CD14-positive monocyte (primary cell): ENCODE results near the gene SEMA4A. TPM values are rescaled to one million over a fixed set of nuclear protein-coding genes. Genes with fewer than 3 reads are reported as not detected.
A peak's percentile ranks its signal among the peaks of the same experiment; 100 is the strongest.

Experiments used
- DNase-seq, 3 donors: peaks; one replicate each; pipeline ENCODE4 v3.0.0-alpha.2; 2011 to 2022
- H2AFZ ChIP-seq: 2 replicates; pipeline ENCODE4 v1.6.0; 2012; ENCODE audit warnings: mild to moderate bottlenecking, low read depth, low read length, inconsistent platforms; ENCODE audit not compliant: insufficient read depth, poor library complexity, severe bottlenecking
- H3K27ac ChIP-seq, 2 donors: 1 replicate in 1 of 2; 2 replicates in 1 of 2; pipeline ENCODE4 v1.5.1; 2012 to 2013; ENCODE audit warnings: low read length in 2 of 2, control low read depth in 1 of 2, inconsistent platforms in 1 of 2, low read depth in 1 of 2, mild to moderate bottlenecking in 1 of 2
- H3K27me3 ChIP-seq, 2 donors: one replicate each; pipeline versions ENCODE4 v1.6.0 to v1.6.1; 2011 to 2013; ENCODE audit warnings: low read length in 2 of 2; ENCODE audit not compliant: control insufficient read depth in 2 of 2, insufficient read depth in 2 of 2
- H3K36me3 ChIP-seq, 2 donors: replicated peaks in 1 of 2; 1 replicate in 1 of 2; 2 replicates in 1 of 2; pipeline versions ENCODE4 v1.5.1 to v1.6.1; 2012 to 2013; ENCODE audit warnings: low read length in 2 of 2, control low read depth in 1 of 2, inconsistent platforms in 1 of 2, mild to moderate bottlenecking in 1 of 2; ENCODE audit not compliant: insufficient read depth in 2 of 2, control insufficient read depth in 1 of 2
- H3K4me1 ChIP-seq, 2 donors: 1 replicate in 1 of 2; 2 replicates in 1 of 2; pipeline versions ENCODE4 v1.5.1 to v1.6.1; 2012 to 2013; ENCODE audit warnings: low read length in 2 of 2, control low read depth in 1 of 2, inconsistent platforms in 1 of 2, mild to moderate bottlenecking in 1 of 2, moderate library complexity in 1 of 2; ENCODE audit not compliant: insufficient read depth in 2 of 2, control insufficient read depth in 1 of 2
- H3K4me2 ChIP-seq: replicated peaks from 2 replicates; pipeline ENCODE3; 2012; ENCODE audit warnings: low read length, moderate library complexity, mild to moderate bottlenecking; ENCODE audit not compliant: poor library complexity, severe bottlenecking; ENCODE audit errors: extremely low read depth
- H3K4me3 ChIP-seq, 3 experiments: fragments of 200-600 bp in 1 of 3; sonication (generic) in 1 of 3; replicated peaks in 1 of 3; 1 replicate in 2 of 3; 2 replicates in 1 of 3; pipeline ENCODE4 v1.5.1; 2011 to 2013; ENCODE audit warnings: low read length in 3 of 3, mild to moderate bottlenecking in 3 of 3, control low read depth in 2 of 3, low read depth in 2 of 3, inconsistent platforms in 1 of 3, moderate library complexity in 1 of 3
- H3K79me2 ChIP-seq: 2 replicates; pipeline ENCODE4 v1.6.0; 2012; ENCODE audit warnings: mild to moderate bottlenecking, control low read depth, inconsistent platforms, low read length, moderate library complexity; ENCODE audit not compliant: insufficient read depth
- H3K9ac ChIP-seq: 2 replicates; pipeline ENCODE4 v1.6.0; 2017; ENCODE audit warnings: low read length, mild to moderate bottlenecking; ENCODE audit not compliant: insufficient read depth, poor library complexity, severe bottlenecking
- H3K9me3 ChIP-seq, 2 donors: replicated peaks in 1 of 2; 1 replicate in 1 of 2; 2 replicates in 1 of 2; pipeline versions ENCODE4 v1.5.1 to v1.6.1; 2012 to 2013; ENCODE audit warnings: low read length in 2 of 2, control low read depth in 1 of 2; ENCODE audit not compliant: control insufficient read depth in 1 of 2, insufficient read depth in 1 of 2
- H4K20me1 ChIP-seq: 2 replicates; pipeline ENCODE4 v1.6.0; 2012; ENCODE audit warnings: mild to moderate bottlenecking, low read length, control low read depth, moderate library complexity; ENCODE audit not compliant: insufficient read depth
- H3K27ac Mint-ChIP-seq, 7 donors: one replicate each; pipeline ENCODE4 v1.8.0; 2020; ENCODE audit warnings: mild to moderate bottlenecking in 7 of 7, mixed read lengths in 7 of 7, moderate library complexity in 6 of 7, inconsistent platforms in 2 of 7
- H3K27me3 Mint-ChIP-seq, 3 donors: one replicate each; pipeline ENCODE4 v1.8.0; 2021 to 2022; ENCODE audit warnings: low read depth in 3 of 3, mild to moderate bottlenecking in 3 of 3, mixed read lengths in 3 of 3, moderate library complexity in 3 of 3, inconsistent platforms in 1 of 3
- H3K36me3 Mint-ChIP-seq, 2 donors: one replicate each; pipeline ENCODE4 v1.8.0; 2020; ENCODE audit warnings: mixed read lengths in 2 of 2, inconsistent platforms in 1 of 2, mild to moderate bottlenecking in 1 of 2
- H3K4me1 Mint-ChIP-seq: one replicate; pipeline ENCODE4 v1.8.0; 2020; ENCODE audit warnings: mild to moderate bottlenecking, mixed read lengths
- H3K4me3 Mint-ChIP-seq, 2 donors: one replicate each; pipeline ENCODE4 v1.8.0; 2020; ENCODE audit warnings: mild to moderate bottlenecking in 2 of 2, mixed read lengths in 2 of 2, moderate library complexity in 1 of 2
- H3K9me3 Mint-ChIP-seq, 7 donors: one replicate each; pipeline ENCODE4 v1.8.0; 2020 to 2022; ENCODE audit warnings: mixed read lengths in 7 of 7, mild to moderate bottlenecking in 6 of 7, moderate library complexity in 6 of 7, inconsistent platforms in 2 of 7
- CTCF ChIP-seq: fragments of 200-600 bp; IDR thresholded peaks from one replicate; pipeline ENCODE4 v1.8.0; 2022; ENCODE audit warnings: antibody characterized with exemption, mild to moderate bottlenecking
- WGBS: methylation state at CpG from one replicate; pipeline ENCODE4 v1.1.5; 2013; ENCODE audit warnings: missing lambda C conversion rate; ENCODE audit not compliant: insufficient coverage; 5-methylcytosine and 5-hydroxymethylcytosine counted together
- intact Hi-C, 2 donors: fragments of 100-400 bp; cut with micrococcal nuclease; formaldehyde crosslinking; loops; one replicate each; pipeline versions ENCODE4 v1.15.0 to v1.15.1; 2023
- polyA plus RNA-seq, 3 donors: library from polyadenylated mRNA; depleted of rRNA in 1 of 3; unstranded in 2 of 3; stranded (reverse) in 1 of 3; fragments of 300-500 nt in 2 of 3; fragments of >200 nt in 1 of 3; fragmentation: Illumina TruSeq in 2 of 3; gene quantifications; 1 replicate in 2 of 3; 2 replicates in 1 of 3; pipeline ENCODE4 v1.2.3, GENCODE V29; 2012 to 2021

Gene SEMA4A
- polyA plus RNA-seq, 3 donors, result 72.3 to 121 (median 116) TPM

DNA sequence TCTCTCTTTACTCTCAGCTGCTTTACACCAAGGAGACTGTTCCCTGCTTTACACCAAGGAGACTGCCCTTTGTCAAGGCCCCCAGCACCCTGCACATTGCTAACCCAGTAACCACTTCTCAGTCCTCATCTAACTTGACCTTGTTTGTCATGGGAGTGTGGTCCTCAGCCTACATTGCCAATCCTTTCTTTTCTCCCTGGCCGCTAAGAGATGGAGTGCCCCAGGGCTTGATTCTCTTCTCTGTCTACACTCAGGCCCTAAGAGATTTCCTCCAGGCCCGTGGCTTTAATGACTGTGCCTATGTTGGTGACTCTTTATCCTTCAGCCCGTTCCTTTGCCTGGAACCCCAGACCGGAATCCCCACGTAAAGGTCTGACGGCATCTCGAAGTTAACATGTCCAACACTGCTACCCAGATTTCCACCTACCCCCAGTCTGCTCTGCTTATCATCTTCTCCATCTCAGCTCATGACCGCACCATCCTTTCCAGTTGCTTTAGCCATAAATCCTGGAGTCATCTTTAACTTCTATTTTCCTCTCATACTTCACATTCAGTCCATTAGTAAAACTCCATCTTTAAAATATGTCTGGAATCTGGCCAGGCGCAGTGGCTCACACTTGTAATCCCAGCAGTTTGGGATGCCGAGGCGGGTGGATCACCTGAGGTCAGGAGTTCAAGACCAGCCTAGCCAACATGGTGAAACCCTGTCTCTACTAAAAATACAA is 9.5 kb upstream of the SEMA4A start:
- no peaks in the 10 kb centered on the region for H3K79me2 ChIP-seq
- Mint-ChIP-seq H3K27me3 (peaks cover 18 to 29% (median 23%) of the 10 kb centered on the region in 3 donors), H3K36me3 (no peaks in the 10 kb centered on the region), H3K9me3 (peaks cover 0 to 2% (median 0%) of the 10 kb centered on the region in 7 donors), H3K4me1 (peaks cover 32% of the 10 kb centered on the region), H3K4me3 (peak overlapping the region in 1 of 2 donors; percentile 1), H3K27ac (peak overlapping the region in 1 of 7 donors; percentile 58)
- TF ChIP-seq CTCF, result no peak
- no peak overlapping the region for H2AFZ ChIP-seq
- no peak overlapping the region for H3K4me3 ChIP-seq
- no peaks in the 10 kb centered on the region for H4K20me1 ChIP-seq
- 75% methylated on average over 10 of the region's 11 CpGs for WGBS
- peaks cover 0 to 17% of the 10 kb centered on the region in 2 donors for H3K27me3 ChIP-seq
- H3K4me2 ChIP-seq, result no peak overlapping the region
- H3K9me3 ChIP-seq, result no peaks in the 10 kb centered on the region
- no peak overlapping the region for H3K9ac ChIP-seq
- DNase-seq, result no peak
- H3K36me3 ChIP-seq, result no peaks in the 10 kb centered on the region
- intact Hi-C loops, result no loop called here
- peaks cover 32 to 33% of the 10 kb centered on the region in 2 donors for H3K4me1 ChIP-seq
- no peak overlapping the region for H3K27ac ChIP-seq

- Mint-ChIP-seq H3K4me3 (no peak overlapping the region), H3K27ac (peak overlapping the region in 1 of 7 donors; percentile 25), H3K4me1 (peaks cover 41% of the 10 kb centered on the region), H3K27me3 (peaks cover 10 to 21% (median 16%) of the 10 kb centered on the region in 3 donors), H3K36me3 (no peaks in the 10 kb centered on the region), H3K9me3 (peaks cover 0 to 5% (median 0%) of the 10 kb centered on the region in 7 donors)
- Histone ChIP-seq H2AFZ (no peak overlapping the region), H3K4me2 (no peak overlapping the region), H3K9me3 (no peaks in the 10 kb centered on the region), H3K4me3 (no peak overlapping the region), H4K20me1 (no peaks in the 10 kb centered on the region), H3K9ac (no peak overlapping the region), H3K4me1 (peaks cover 41% of the 10 kb centered on the region in 2 donors), H3K79me2 (no peaks in the 10 kb centered on the region), H3K27me3 (peaks cover 0 to 10% of the 10 kb centered on the region in 2 donors), H3K27ac (no peak overlapping the region), H3K36me3 (no peaks in the 10 kb centered on the region)
- no peak for DNase-seq
- WGBS, result 99% methylated on average over 5 of the region's 5 CpGs
- no peak for TF ChIP-seq CTCF
- intact Hi-C loops, result loop anchor here (5.0 kb wide), 3 partner anchors 48 to 173 kb away; partner anchors contain the start of gene SLC25A44 (in 1 of the 2)
These were observed 8.6 kb upstream of the SEMA4A start for GRCh38 chr1:156144742-156145141.
